Neural progenitor cell (in vitro differentiated cells): ENCODE measurements around the gene HTR1D.

Experiments
- CTCF ChIP-seq: fragments of 200-600 bp; sonication (generic); IDR thresholded peaks from 2 replicates; pipeline ENCODE4 v1.5.1; 2017; ENCODE audit warnings: antibody characterized with exemption, mild to moderate bottlenecking
- EZH2 ChIP-seq: fragments of 200-600 bp; sonication (generic); IDR thresholded peaks from 2 replicates; pipeline ENCODE4 v1.6.1; 2017; ENCODE audit warnings: antibody characterized with exemption, mild to moderate bottlenecking, moderate library complexity
- EZH2phosphoT487 ChIP-seq: fragments of 200-600 bp; sonication (generic); IDR thresholded peaks from 2 replicates; pipeline ENCODE4 v1.6.1; 2017; ENCODE audit warnings: antibody characterized with exemption

GRCh38 chr1:23168445-23169194, 48.7 kb downstream of the HTR1D start, which contains the start of gene LUZP1:
- TF ChIP-seq EZH2phosphoT487 (no peak), CTCF (no peak), EZH2 (no peak)
